HepG2 (cell line): Measurements from ENCODE around the gene URGCP. TPM values are rescaled to one million over a fixed set of nuclear protein-coding genes. Genes with fewer than 3 reads are reported as not detected.
A peak's percentile ranks its signal among the peaks of the same experiment; 100 is the strongest.

ENCODE experiments used
- DMAP1 ChIP-seq: IDR thresholded peaks from 2 replicates; pipeline ENCODE4 v1.6.1; 2016
- HHEX ChIP-seq: IDR thresholded peaks from 2 replicates; pipeline ENCODE4 v1.6.1; 2016; ENCODE audit warnings: control low read depth
- HINFP ChIP-seq: sonication (generic); formaldehyde crosslinking; IDR thresholded peaks from 2 replicates; pipeline ENCODE4 v1.4.0; 2020; ENCODE audit warnings: low read depth, mild to moderate bottlenecking, missing genetic modification reagents
- KIAA2018 ChIP-seq: sonication (generic); formaldehyde crosslinking; IDR thresholded peaks from 2 replicates; pipeline ENCODE4 v1.5.0; 2020; ENCODE audit warnings: mild to moderate bottlenecking, missing genetic modification reagents, borderline replicate concordance
- MAX ChIP-seq: IDR thresholded peaks from 2 replicates; pipeline ENCODE4 v1.6.1; 2012; ENCODE audit warnings: inconsistent platforms
- RBAK ChIP-seq: sonication (generic); formaldehyde crosslinking; IDR thresholded peaks from 2 replicates; pipeline ENCODE4 v1.5.1; 2020; ENCODE audit warnings: mild to moderate bottlenecking, missing genetic modification reagents
- ZFP91 ChIP-seq: sonication (generic); formaldehyde crosslinking; IDR thresholded peaks from 2 replicates; pipeline ENCODE4 v1.9.0; 2022; ENCODE audit warnings: missing genetic modification reagents, mild to moderate bottlenecking, borderline replicate concordance
- ZNF276 ChIP-seq: sonication (generic); formaldehyde crosslinking; IDR thresholded peaks from 2 replicates; pipeline ENCODE4 v1.4.0; 2020; ENCODE audit warnings: mild to moderate bottlenecking, low read depth, missing genetic modification reagents
- ZNF512B ChIP-seq: sonication (generic); formaldehyde crosslinking; IDR thresholded peaks from 2 replicates; pipeline ENCODE4 v1.5.1; 2020; ENCODE audit warnings: missing genetic modification reagents, mild to moderate bottlenecking, borderline replicate concordance
- ZNF605 ChIP-seq: sonication (generic); formaldehyde crosslinking; IDR thresholded peaks from 2 replicates; pipeline ENCODE4 v1.8.0; 2022; ENCODE audit warnings: mild to moderate bottlenecking, missing genetic modification reagents
- ZNF740 ChIP-seq: sonication (generic); formaldehyde crosslinking; IDR thresholded peaks from 2 replicates; pipeline ENCODE4 v1.4.0; 2020; ENCODE audit warnings: missing genetic modification reagents
- polyA plus RNA-seq, 8 experiments: library from polyadenylated mRNA; depleted of rRNA in 3 of 8; stranded (reverse) in 7 of 8; unstranded in 1 of 8; fragments of >200 nt; fragmentation: Illumina TruSeq in 4 of 8; extraction: Trizol in 4 of 8; gene quantifications; 2 replicates each; pipeline versions ENCODE4 v1.2.1 to v1.2.3, GENCODE V29; 2011 to 2016; ENCODE audit warnings: low read depth in 4 of 8, missing spikeins in 1 of 8, mixed read lengths in 1 of 8; ENCODE audit not compliant: insufficient read depth in 1 of 8
- total RNA-seq, 5 experiments: library from RNA; depleted of rRNA; stranded (reverse); fragments of >200 nt; fragmentation: Illumina TruSeq; extraction: Trizol; gene quantifications; 2 replicates each; pipeline ENCODE4 v1.2.3, GENCODE V29; 2016; ENCODE audit warnings: low read depth in 1 of 5

URGCP gene
- total and polyA plus RNA-seq, 2 of the 13 experiments (the other 11 are each of a cell fraction or from before 2014, with no cell fraction given): 22.3 to 25.8 TPM

- TF ChIP-seq ZFP91 (CRISPR knock-in tag) (peak; percentile 40; the same call in 1 of the 2 replicates), KIAA2018 (CRISPR knock-in tag) (no peak), DMAP1 (peak; percentile 74), ZNF276 (CRISPR knock-in tag) (no peak), ZNF512B (CRISPR knock-in tag) (no peak), MAX (peak; percentile 71), ZNF605 (CRISPR knock-in tag) (no peak), RBAK (no peak), HINFP (no peak), HHEX (no peak), ZNF740 (no peak)
Measured at GRCh38 chr7:43905209-43905946, 1.0 kb downstream of the URGCP start (continued).
